ENCODE results near the gene LMO2.

Gene LMO2

GRCh38 chr11:33913991-33914390 lies 22.1 kb upstream of the LMO2 start:
- no peak for DNase-seq

- DNase-seq, result no peak
Observed at GRCh38 chr11:33912405-33913361, 20.8 kb upstream of the LMO2 start.

GRCh38 chr11:33910958-33911339 lies 19.1 kb upstream of the LMO2 start:
- DNase-seq, result no peak

- DNase-seq, result no peak
Observed at GRCh38 chr11:33910296-33910957, 18.6 kb upstream of the LMO2 start.

- no peak for DNase-seq
Observed at GRCh38 chr11:33909552-33909951, 17.7 kb upstream of the LMO2 start.

- DNase-seq, result no peak
Observed at GRCh38 chr11:33909150-33909549, 17.3 kb upstream of the LMO2 start.

- DNase-seq, result no peak
Observed at GRCh38 chr11:33907421-33907820, 15.5 kb upstream of the LMO2 start.

- DNase-seq, result no peak
Observed at GRCh38 chr11:33906484-33907186, 14.8 kb upstream of the LMO2 start.

GRCh38 chr11:33904102-33904501 lies 12.2 kb upstream of the LMO2 start:
- no peak for DNase-seq

GRCh38 chr11:33900159-33900840 lies 8.4 kb upstream of the LMO2 start:
- DNase-seq, result no peak

- DNase-seq, result no peak
Observed at GRCh38 chr11:33899400-33900037, 7.6 kb upstream of the LMO2 start.

- DNase-seq, result no peak
Observed at GRCh38 chr11:33898957-33899356, 7.1 kb upstream of the LMO2 start.

- DNase-seq, result no peak
Observed at GRCh38 chr11:33897761-33898375, 6.0 kb upstream of the LMO2 start.

- DNase-seq, result no peak
Observed at GRCh38 chr11:33896911-33897310, 5.0 kb upstream of the LMO2 start.

GRCh38 chr11:33895752-33896137 lies 3.9 kb upstream of the LMO2 start:
- peak; percentile 9 for DNase-seq

- DNase-seq, result no peak
Observed at GRCh38 chr11:33894398-33894746, 2.5 kb upstream of the LMO2 start.

GRCh38 chr11:33893711-33894397 lies 2.0 kb upstream of the LMO2 start:
- no peak for DNase-seq

- DNase-seq, result no peak
Observed at GRCh38 chr11:33892906-33893594, 1.2 kb upstream of the LMO2 start.

- DNase-seq, result no peak
Observed at GRCh38 chr11:33889821-33890378, 2.0 kb downstream of the LMO2 start.

GRCh38 chr11:33889296-33889695 lies 2.6 kb downstream of the LMO2 start:
- DNase-seq, result no peak

- DNase-seq, result no peak
Observed at GRCh38 chr11:33887886-33888285, 4.0 kb downstream of the LMO2 start.
